Fibroblast of upper back skin (primary cell): ENCODE measurements around the gene MYO10.
"Not testable (repeated sequence)": the region's sequence is repeated elsewhere in the genome, so short reads cannot be mapped to it uniquely, and the experiment has no call there.

Experiments used
- DNase-seq: peaks from one replicate; pipeline ENCODE4 v3.0.0-alpha.2; 2013

Gene MYO10

GRCh38 chr5:16663840-16664239 is 272.2 kb downstream of the MYO10 start:
- DNase-seq, result peak; percentile 7

GRCh38 chr5:16661713-16662112 is 274.4 kb downstream of the MYO10 start:
- DNase-seq, result no peak

GRCh38 chr5:16660982-16661381 is 275.1 kb downstream of the MYO10 start:
- no peak for DNase-seq

- DNase-seq, result no peak
Observed at GRCh38 chr5:16659536-16659935, 276.6 kb downstream of the MYO10 start.

- DNase-seq, result peak; percentile 47
Observed at GRCh38 chr5:16656561-16657191, 279.4 kb downstream of the MYO10 start.

GRCh38 chr5:16654647-16655334 is 281.3 kb downstream of the MYO10 start:
- DNase-seq, result no peak

GRCh38 chr5:16648739-16649138 is 287.3 kb downstream of the MYO10 start:
- not testable (repeated sequence) for DNase-seq

- no peak for DNase-seq
Observed at GRCh38 chr5:16644301-16644889, 291.7 kb downstream of the MYO10 start.

GRCh38 chr5:16642867-16643266 is 293.2 kb downstream of the MYO10 start:
- DNase-seq, result no peak

GRCh38 chr5:16639206-16639605 is 296.9 kb downstream of the MYO10 start:
- DNase-seq, result no peak

GRCh38 chr5:16628376-16628775 is 307.7 kb downstream of the MYO10 start:
- DNase-seq, result peak; percentile 6

- no peak for DNase-seq
Observed at GRCh38 chr5:16626696-16627264, 309.3 kb downstream of the MYO10 start.

GRCh38 chr5:16625096-16625495 is 311.0 kb downstream of the MYO10 start:
- no peak for DNase-seq

GRCh38 chr5:16619136-16619535 is 317.0 kb downstream of the MYO10 start:
- DNase-seq, result no peak

- DNase-seq, result no peak
Observed at GRCh38 chr5:16618138-16618897, 317.8 kb downstream of the MYO10 start.

- no peak for DNase-seq
Observed at GRCh38 chr5:16617274-16617968, 318.7 kb downstream of the MYO10 start.

GRCh38 chr5:16616536-16617273 is 319.4 kb downstream of the MYO10 start, which contains the start of gene RETREG1:
Gene RETREG1 (minus strand): TSS chr5:16616997. CDS start chr5:16616971, 26 bp downstream.
- peak; percentile 2 for DNase-seq

- DNase-seq, result no peak
Observed at GRCh38 chr5:16615741-16616535, 320.1 kb downstream of the MYO10 start.

GRCh38 chr5:16612007-16612406 is 324.1 kb downstream of the MYO10 start:
- DNase-seq, result no peak
